SU-DHL-6 (cell line): ENCODE measurements around the gene ELAVL3.
"Not testable (repeated sequence)": the region's sequence is repeated elsewhere in the genome, so short reads cannot be mapped to it uniquely, and the experiment has no call there.

Source experiments
- H2AFZ ChIP-seq: fragments of 200-600 bp; sonication (generic); 2 replicates; pipeline ENCODE4 v1.6.1; 2014; ENCODE audit warnings: low read depth, mild to moderate bottlenecking, moderate library complexity, mixed read lengths, antibody characterized with exemption, low read length; ENCODE audit not compliant: severe bottlenecking
- H3F3A ChIP-seq: fragments of 200-600 bp; shearing (Covaris generic); 2 replicates; pipeline ENCODE4 v1.6.0; 2016; ENCODE audit warnings: antibody characterized with exemption, mild to moderate bottlenecking; ENCODE audit not compliant: insufficient read depth
- H3K27ac ChIP-seq: fragments of 200-600 bp; sonication (generic); 2 replicates; pipeline ENCODE4 v1.5.1; 2016; ENCODE audit warnings: low read depth, mild to moderate bottlenecking, low read length, moderate library complexity, mixed read lengths
- H3K27me3 ChIP-seq: fragments of 200-600 bp; sonication (generic), shearing (Covaris generic); 2 replicates; pipeline ENCODE4 v1.6.0; 2014; ENCODE audit warnings: mild to moderate bottlenecking, low read length
- H3K36me3 ChIP-seq: fragments of 200-600 bp; sonication (generic); 2 replicates; pipeline ENCODE4 v1.6.1; 2014; ENCODE audit warnings: mild to moderate bottlenecking, low read length, mixed read lengths
- H3K4me2 ChIP-seq: fragments of 300-600, 200-600 bp; shearing (Covaris generic), sonication (generic); 2 replicates; pipeline ENCODE4 v1.6.0; 2014; ENCODE audit warnings: low read length, low read depth, mild to moderate bottlenecking; ENCODE audit not compliant: poor library complexity, severe bottlenecking
- H3K4me3 ChIP-seq: fragments of 200-600 bp; sonication (generic); 2 replicates; pipeline ENCODE4 v1.5.1; 2014; ENCODE audit warnings: antibody characterized with exemption, low read length, mild to moderate bottlenecking, mixed read lengths; ENCODE audit not compliant: insufficient read depth, poor library complexity, severe bottlenecking
- H3K79me2 ChIP-seq: fragments of 200-600 bp; sonication (generic); 2 replicates; pipeline ENCODE4 v1.6.1; 2014; ENCODE audit warnings: mild to moderate bottlenecking, low read length, moderate library complexity; ENCODE audit not compliant: insufficient read depth
- H3K9ac ChIP-seq: fragments of 200-600 bp; sonication (generic); 2 replicates; pipeline ENCODE4 v1.7.0; 2014; ENCODE audit warnings: mild to moderate bottlenecking, low read length
- H3K9me2 ChIP-seq: fragments of 200-600 bp; sonication (generic); replicated peaks from 2 replicates; pipeline ENCODE4 v1.6.1; 2014; ENCODE audit warnings: low read length; ENCODE audit not compliant: insufficient read depth
- H3K9me3 ChIP-seq: fragments of 200-600 bp; sonication (generic); 2 replicates; pipeline ENCODE4 v1.6.1; 2014; ENCODE audit warnings: low read length, mixed read lengths; ENCODE audit not compliant: insufficient read depth
- H4K20me1 ChIP-seq: fragments of 200-600 bp; sonication (generic); 2 replicates; pipeline ENCODE4 v1.6.1; 2014; ENCODE audit warnings: low read depth, mild to moderate bottlenecking, antibody characterized with exemption, low read length, moderate library complexity, mixed read lengths
- EZH2phosphoT487 ChIP-seq: fragments of 200-600 bp; sonication (generic), shearing (Covaris generic); conservative IDR thresholded peaks from 2 replicates; pipeline ENCODE4 v1.6.1; 2018; ENCODE audit warnings: mild to moderate bottlenecking, antibody characterized with exemption, low read length, moderate library complexity, mixed read lengths
- TF ChIP-seq, protein P1 (sequence below): fragments of 200-600 bp; sonication (generic); IDR thresholded peaks from one replicate; pipeline ENCODE4 v1.5.1; 2017; ENCODE audit warnings: antibody characterized with exemption, mild to moderate bottlenecking, low read length, moderate library complexity; ENCODE audit not compliant: insufficient read depth, poor library complexity, severe bottlenecking

ELAVL3 gene

GRCh38 chr19:11479090-11479897 is 1.6 kb downstream of the ELAVL3 start:
- TF ChIP-seq, protein P1, sequence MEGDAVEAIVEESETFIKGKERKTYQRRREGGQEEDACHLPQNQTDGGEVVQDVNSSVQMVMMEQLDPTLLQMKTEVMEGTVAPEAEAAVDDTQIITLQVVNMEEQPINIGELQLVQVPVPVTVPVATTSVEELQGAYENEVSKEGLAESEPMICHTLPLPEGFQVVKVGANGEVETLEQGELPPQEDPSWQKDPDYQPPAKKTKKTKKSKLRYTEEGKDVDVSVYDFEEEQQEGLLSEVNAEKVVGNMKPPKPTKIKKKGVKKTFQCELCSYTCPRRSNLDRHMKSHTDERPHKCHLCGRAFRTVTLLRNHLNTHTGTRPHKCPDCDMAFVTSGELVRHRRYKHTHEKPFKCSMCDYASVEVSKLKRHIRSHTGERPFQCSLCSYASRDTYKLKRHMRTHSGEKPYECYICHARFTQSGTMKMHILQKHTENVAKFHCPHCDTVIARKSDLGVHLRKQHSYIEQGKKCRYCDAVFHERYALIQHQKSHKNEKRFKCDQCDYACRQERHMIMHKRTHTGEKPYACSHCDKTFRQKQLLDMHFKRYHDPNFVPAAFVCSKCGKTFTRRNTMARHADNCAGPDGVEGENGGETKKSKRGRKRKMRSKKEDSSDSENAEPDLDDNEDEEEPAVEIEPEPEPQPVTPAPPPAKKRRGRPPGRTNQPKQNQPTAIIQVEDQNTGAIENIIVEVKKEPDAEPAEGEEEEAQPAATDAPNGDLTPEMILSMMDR = no peak
- no peak for TF ChIP-seq EZH2phosphoT487
- Histone ChIP-seq H3K79me2 (no peaks in the 10 kb centered on the region), H3K4me2 (no peak overlapping the region), H3K27ac (no peak overlapping the region), H3K9ac (no peak overlapping the region), H3K9me2 (no peaks in the 10 kb centered on the region), H3F3A (no peaks in the 10 kb centered on the region), H3K36me3 (no peaks in the 10 kb centered on the region), H3K4me3 (no peak overlapping the region), H2AFZ (no peak overlapping the region), H3K27me3 (no peaks in the 10 kb centered on the region), H4K20me1 (no peaks in the 10 kb centered on the region), H3K9me3 (no peaks in the 10 kb centered on the region)

DNA sequence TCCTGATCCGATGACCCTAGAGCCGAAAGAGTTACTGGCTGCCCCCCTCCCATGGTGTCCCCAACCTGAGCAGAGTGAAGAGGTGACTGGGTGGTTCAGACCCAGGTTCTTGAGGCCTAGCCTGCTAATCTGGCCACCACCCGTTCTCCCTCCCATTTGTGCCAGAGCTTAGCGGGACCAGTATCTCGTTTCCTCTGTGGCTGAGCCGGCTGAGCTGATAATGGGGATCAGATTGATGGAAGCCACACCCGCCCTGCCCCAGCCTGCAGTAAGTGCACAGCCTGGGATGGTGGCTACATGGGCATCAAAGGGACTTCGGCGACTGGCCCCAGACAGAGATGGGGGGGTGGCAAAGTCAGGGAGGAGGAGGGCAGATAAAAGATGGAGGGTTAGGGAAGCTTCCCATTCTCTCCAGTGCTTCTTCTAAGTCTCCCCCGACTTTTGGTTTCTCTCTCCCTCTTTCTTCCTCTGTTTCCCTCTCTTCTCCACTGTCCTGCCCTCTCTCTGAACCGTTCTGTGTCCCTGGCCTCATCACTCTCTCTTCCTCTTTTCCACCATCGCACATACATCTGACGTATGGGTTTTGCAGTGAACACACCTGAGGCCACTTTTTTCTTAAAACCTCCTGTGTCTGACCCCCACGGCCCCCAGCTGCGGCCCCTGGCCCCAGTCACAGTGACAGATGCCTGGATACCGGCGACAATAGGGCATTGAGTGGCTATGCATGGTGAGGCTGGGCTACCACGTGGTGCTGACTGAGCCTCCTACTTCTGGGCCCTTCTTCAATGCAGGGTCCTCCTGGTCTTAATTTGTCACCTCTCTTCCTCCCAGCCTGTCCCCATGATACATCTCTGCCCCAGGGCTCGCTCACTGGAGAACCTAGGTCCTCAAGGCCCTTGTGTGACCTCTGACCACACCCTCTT is 2.4 kb downstream of the ELAVL3 start:
- no peaks in the 10 kb centered on the region for H3K9me2 ChIP-seq
- no peaks in the 10 kb centered on the region for H3K9me3 ChIP-seq
- H3K36me3 ChIP-seq = no peaks in the 10 kb centered on the region
- no peak overlapping the region for H3K4me2 ChIP-seq
- H3K79me2 ChIP-seq = no peaks in the 10 kb centered on the region
- TF ChIP-seq, protein P1 = no peak
- no peak for TF ChIP-seq EZH2phosphoT487
- H3K4me3 ChIP-seq = no peak overlapping the region
- H3K9ac ChIP-seq = no peak overlapping the region
- no peak overlapping the region for H3K27ac ChIP-seq
- no peaks in the 10 kb centered on the region for H3K27me3 ChIP-seq
- no peaks in the 10 kb centered on the region for H3F3A ChIP-seq
- no peak overlapping the region for H2AFZ ChIP-seq
- no peaks in the 10 kb centered on the region for H4K20me1 ChIP-seq

DNA sequence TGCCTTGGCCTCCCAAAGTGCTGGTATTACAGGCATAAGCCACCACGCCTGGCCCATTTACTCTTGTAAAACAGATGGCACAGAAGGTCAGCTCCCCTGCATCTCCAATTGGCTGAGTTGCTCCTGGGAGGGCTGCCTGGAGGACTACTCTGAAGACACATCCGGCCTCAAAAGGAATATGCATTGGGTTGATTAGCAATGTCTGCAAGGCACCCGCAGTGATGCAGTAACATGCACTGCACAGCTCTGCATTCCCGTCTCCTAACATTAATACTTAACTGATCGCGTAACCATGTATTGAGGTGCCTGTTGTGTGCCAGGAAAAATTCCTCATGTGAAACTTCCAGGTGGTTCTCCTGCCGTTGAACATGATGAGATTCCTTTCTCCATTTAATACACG is 5.0 kb downstream of the ELAVL3 start:
- no peak overlapping the region for H3K9ac ChIP-seq
- no peak overlapping the region for H3K4me2 ChIP-seq
- H3K9me2 ChIP-seq = no peaks in the 10 kb centered on the region
- no peaks in the 10 kb centered on the region for H3K27me3 ChIP-seq
- H3K27ac ChIP-seq = no peak overlapping the region
- TF ChIP-seq, protein P1 = no peak
- TF ChIP-seq EZH2phosphoT487 = no peak
- no peaks in the 10 kb centered on the region for H3K79me2 ChIP-seq
- no peaks in the 10 kb centered on the region for H3F3A ChIP-seq
- H3K4me3 ChIP-seq = no peak overlapping the region
- H2AFZ ChIP-seq = no peak overlapping the region
- H3K36me3 ChIP-seq = no peaks in the 10 kb centered on the region
- H3K9me3 ChIP-seq = no peaks in the 10 kb centered on the region
- H4K20me1 ChIP-seq = no peaks in the 10 kb centered on the region

DNA sequence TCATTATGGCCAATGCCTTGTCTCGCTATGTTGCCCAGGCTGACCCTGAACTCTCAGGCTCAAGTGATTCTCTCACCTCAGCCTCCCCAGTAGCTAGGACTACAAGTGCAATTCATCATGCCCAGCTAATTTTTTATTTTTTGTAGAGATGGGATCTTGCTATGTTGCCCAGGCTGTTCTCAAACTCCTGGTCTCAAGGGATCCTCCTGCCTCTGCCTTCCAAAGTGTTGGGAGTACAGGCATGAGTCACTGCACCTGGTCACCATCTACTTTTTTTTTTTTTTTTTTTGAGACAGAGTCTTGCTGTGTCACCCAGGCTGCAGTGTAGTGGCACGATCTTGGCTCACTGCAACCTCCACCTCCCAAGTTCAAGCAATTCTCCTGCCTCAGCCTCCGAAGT is 5.5 kb downstream of the ELAVL3 start:
- H3K27ac ChIP-seq, H3K4me3 ChIP-seq, H2AFZ ChIP-seq, H4K20me1 ChIP-seq, H3K36me3 ChIP-seq, H3K27me3 ChIP-seq, H3K79me2 ChIP-seq, H3K4me2 ChIP-seq, H3K9ac ChIP-seq, H3K9me3 ChIP-seq, H3K9me2 ChIP-seq, H3F3A ChIP-seq: not testable (repeated sequence)
